ENCODE results near the gene FAM131A. TPM values are rescaled to one million over a fixed set of nuclear protein-coding genes. Genes with fewer than 3 reads are reported as not detected.

FAM131A gene, protein sequence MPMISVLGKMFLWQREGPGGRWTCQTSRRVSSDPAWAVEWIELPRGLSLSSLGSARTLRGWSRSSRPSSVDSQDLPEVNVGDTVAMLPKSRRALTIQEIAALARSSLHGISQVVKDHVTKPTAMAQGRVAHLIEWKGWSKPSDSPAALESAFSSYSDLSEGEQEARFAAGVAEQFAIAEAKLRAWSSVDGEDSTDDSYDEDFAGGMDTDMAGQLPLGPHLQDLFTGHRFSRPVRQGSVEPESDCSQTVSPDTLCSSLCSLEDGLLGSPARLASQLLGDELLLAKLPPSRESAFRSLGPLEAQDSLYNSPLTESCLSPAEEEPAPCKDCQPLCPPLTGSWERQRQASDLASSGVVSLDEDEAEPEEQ
- total RNA-seq: 14.3 to 17.4 TPM (median 15.1 TPM) in 3 replicates

- H3K9me3 Mint-ChIP-seq: no peaks in the 10 kb centered on the region
- H3K27me3 Mint-ChIP-seq (ENCODE audit: low read depth): no peaks in the 10 kb centered on the region
- peak within 1 kb of the TSS; percentile 83 for H3K4me3 Mint-ChIP-seq
- DNase-seq (ENCODE audit: low spot score in 2 of 2, unreplicated experiment in 2 of 2): no peak
- H3K36me3 Mint-ChIP-seq: peaks cover 8% of the 10 kb centered on the region
- H3K27ac Mint-ChIP-seq: peak within 1 kb of the TSS; percentile 96
- TF ChIP-seq, protein P1, sequence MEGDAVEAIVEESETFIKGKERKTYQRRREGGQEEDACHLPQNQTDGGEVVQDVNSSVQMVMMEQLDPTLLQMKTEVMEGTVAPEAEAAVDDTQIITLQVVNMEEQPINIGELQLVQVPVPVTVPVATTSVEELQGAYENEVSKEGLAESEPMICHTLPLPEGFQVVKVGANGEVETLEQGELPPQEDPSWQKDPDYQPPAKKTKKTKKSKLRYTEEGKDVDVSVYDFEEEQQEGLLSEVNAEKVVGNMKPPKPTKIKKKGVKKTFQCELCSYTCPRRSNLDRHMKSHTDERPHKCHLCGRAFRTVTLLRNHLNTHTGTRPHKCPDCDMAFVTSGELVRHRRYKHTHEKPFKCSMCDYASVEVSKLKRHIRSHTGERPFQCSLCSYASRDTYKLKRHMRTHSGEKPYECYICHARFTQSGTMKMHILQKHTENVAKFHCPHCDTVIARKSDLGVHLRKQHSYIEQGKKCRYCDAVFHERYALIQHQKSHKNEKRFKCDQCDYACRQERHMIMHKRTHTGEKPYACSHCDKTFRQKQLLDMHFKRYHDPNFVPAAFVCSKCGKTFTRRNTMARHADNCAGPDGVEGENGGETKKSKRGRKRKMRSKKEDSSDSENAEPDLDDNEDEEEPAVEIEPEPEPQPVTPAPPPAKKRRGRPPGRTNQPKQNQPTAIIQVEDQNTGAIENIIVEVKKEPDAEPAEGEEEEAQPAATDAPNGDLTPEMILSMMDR (IDR thresholded peaks at IDR 0.05; ENCODE audit: unreplicated experiment): no peak
- peaks cover 25% of the 10 kb centered on the region for H3K4me1 Mint-ChIP-seq
Observed at GRCh38 chr3:184337399-184337714, at the start of gene FAM131A. FAM131A (plus strand) TSS chr3:184337600; CDS start chr3:184337631, 31 bp downstream.

DNA sequence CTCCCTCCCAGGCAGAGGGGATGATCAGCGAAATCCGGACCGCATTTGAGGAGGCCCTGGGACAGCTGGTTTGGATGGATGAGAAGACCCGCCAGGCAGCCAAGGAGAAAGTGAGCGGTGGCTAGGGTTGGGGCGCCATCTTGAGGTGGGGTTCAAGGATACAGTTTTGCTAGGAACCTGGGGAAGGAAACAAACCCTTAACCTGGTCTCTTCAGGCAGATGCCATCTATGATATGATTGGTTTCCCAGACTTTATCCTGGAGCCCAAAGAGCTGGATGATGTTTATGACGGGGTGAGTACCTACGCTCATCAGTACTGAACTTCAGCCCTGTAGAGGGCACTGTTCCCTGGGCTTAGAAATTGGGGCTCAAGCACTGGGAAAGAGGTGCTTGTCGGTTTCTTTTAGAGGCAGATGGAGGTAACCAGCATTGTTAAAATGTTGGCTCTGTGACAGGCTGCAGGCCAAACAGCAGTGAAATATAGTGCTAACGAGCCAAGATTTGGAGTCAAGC lies 47.9 kb upstream of the FAM131A start:
- Mint-ChIP-seq H3K4me1 (no peaks in the 10 kb centered on the region), H3K4me3 (no peak overlapping the region), H3K9me3 (no peaks in the 10 kb centered on the region), H3K36me3 (no peaks in the 10 kb centered on the region), H3K27ac (no peak overlapping the region), H3K27me3 (ENCODE audit: low read depth) (peaks cover 46% of the 10 kb centered on the region)
- TF ChIP-seq, protein P1 (IDR thresholded peaks at IDR 0.05; ENCODE audit: unreplicated experiment): peak; percentile 23
- no peak for DNase-seq (ENCODE audit: low spot score in 2 of 2, unreplicated experiment in 2 of 2)

DNA sequence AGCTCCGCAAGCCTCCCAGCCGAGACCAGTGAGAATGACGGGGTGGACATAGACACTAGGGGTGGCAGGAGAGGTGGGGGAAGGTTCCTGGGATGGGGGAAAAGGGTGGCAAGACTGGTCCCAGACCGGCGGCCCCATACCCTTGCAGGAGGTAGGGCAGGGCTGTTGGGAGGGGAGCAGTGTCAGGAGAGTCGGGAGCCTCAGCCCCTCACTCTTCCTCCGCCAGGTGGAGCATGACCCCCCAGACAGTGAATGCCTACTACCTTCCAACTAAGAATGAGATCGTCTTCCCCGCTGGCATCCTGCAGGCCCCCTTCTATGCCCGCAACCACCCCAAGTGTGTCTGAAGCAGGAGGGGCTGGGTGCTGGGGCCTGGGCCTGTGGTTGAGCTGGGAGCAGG lies 47.1 kb upstream of the FAM131A start:
- Mint-ChIP-seq H3K27ac (no peak overlapping the region), H3K9me3 (no peaks in the 10 kb centered on the region), H3K36me3 (no peaks in the 10 kb centered on the region), H3K4me1 (no peaks in the 10 kb centered on the region), H3K27me3 (ENCODE audit: low read depth) (peaks cover 49% of the 10 kb centered on the region), H3K4me3 (no peak overlapping the region)
- no peak for DNase-seq (ENCODE audit: low spot score in 2 of 2, unreplicated experiment in 2 of 2)
- TF ChIP-seq, protein P1 (IDR thresholded peaks at IDR 0.05; ENCODE audit: unreplicated experiment): no peak

GRCh38 chr3:184291044-184291737 lies 46.2 kb upstream of the FAM131A start:
- Mint-ChIP-seq H3K4me1 (no peaks in the 10 kb centered on the region), H3K27me3 (ENCODE audit: low read depth) (peaks cover 41% of the 10 kb centered on the region), H3K4me3 (no peak overlapping the region), H3K9me3 (no peaks in the 10 kb centered on the region), H3K27ac (no peak overlapping the region), H3K36me3 (no peaks in the 10 kb centered on the region)
- DNase-seq (ENCODE audit: low spot score in 2 of 2, unreplicated experiment in 2 of 2): no peak
- TF ChIP-seq, protein P1 (IDR thresholded peaks at IDR 0.05; ENCODE audit: unreplicated experiment): no peak

DNA sequence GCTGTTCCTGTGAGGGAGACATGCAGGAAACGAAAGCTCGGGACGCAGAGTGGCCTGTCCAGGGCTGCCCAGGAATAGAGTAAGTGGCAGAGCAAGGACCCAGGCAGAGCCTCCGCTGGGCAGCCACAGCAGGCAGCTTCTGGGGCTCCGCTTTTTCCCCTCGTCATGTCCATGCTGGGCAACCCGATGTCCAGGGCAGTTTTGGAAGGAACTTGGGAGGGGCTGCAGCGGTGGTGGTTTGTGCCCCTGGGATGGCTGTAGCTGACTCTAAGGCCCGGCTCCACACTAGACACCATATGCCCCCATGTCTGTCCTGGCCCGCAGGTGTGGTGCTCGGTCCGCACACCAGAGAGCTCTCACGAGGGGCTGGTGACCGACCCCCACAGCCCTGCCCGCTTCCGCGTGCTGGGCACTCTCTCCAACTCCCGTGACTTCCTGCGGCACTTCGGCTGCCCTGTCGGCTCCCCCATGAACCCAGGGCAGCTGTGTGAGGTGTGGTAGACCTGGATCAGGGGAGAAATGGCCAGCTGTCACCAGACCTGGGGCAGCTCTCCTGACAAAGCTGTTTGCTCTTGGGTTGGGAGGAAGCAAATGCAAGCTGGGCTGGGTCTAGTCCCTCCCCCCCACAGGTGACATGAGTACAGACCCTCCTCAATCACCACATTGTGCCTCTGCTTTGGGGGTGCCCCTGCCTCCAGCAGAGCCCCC lies 45.5 kb upstream of the FAM131A start:
- no peak for DNase-seq (ENCODE audit: low spot score in 2 of 2, unreplicated experiment in 2 of 2)
- no peak overlapping the region for H3K4me3 Mint-ChIP-seq
- TF ChIP-seq, protein P1 (IDR thresholded peaks at IDR 0.05; ENCODE audit: unreplicated experiment): no peak
- no peaks in the 10 kb centered on the region for H3K9me3 Mint-ChIP-seq
- H3K4me1 Mint-ChIP-seq: no peaks in the 10 kb centered on the region
- peaks cover 34% of the 10 kb centered on the region for H3K27me3 Mint-ChIP-seq (ENCODE audit: low read depth)
- H3K36me3 Mint-ChIP-seq: no peaks in the 10 kb centered on the region
- no peak overlapping the region for H3K27ac Mint-ChIP-seq

Data from mesothelial cell of epicardium (in vitro differentiated cells).